ENCODE results near the gene MYO7B. TPM values are rescaled to one million over a fixed set of nuclear protein-coding genes. Genes with fewer than 3 reads are reported as not detected.

The MYO7B gene
- total RNA-seq, 1 donor from 2014 or later: 1.3 TPM

DNA sequence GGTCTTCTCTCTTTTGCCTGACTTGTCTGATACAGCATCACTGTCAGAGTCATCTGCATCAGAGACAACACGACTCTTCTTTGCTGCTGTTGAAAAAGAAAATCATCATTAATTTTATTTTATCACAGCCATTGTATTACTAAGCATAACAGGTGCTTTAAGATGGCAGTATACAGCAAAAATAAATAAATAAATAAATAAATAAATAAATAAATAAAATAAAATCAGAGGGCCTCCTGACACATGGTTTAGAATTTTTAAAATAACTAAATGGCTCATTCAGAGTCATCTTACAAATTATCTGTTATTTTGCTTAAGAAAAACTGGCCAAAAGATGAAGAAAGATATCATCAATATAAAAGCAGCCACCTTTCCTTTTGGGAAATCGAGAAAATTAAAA is 32.0 kb upstream of the MYO7B start:
- Histone ChIP-seq H3K9me3 (no peaks in the 10 kb centered on the region), H3K27me3 (no peaks in the 10 kb centered on the region), H3K4me1 (peaks cover 0 to 8% of the 10 kb centered on the region in 2 donors), H3K4me3 (no peak overlapping the region), H3K36me3 (peaks cover 46 to 60% of the 10 kb centered on the region in 2 donors), H3K27ac (no peak overlapping the region)
- intact Hi-C loops (cut with DNase I): no loop called here
- no peak for DNase-seq (ENCODE audit: low spot score in 2 of 2)
- no peak for TF ChIP-seq CTCF (IDR thresholded peaks at IDR 0.05)

DNA sequence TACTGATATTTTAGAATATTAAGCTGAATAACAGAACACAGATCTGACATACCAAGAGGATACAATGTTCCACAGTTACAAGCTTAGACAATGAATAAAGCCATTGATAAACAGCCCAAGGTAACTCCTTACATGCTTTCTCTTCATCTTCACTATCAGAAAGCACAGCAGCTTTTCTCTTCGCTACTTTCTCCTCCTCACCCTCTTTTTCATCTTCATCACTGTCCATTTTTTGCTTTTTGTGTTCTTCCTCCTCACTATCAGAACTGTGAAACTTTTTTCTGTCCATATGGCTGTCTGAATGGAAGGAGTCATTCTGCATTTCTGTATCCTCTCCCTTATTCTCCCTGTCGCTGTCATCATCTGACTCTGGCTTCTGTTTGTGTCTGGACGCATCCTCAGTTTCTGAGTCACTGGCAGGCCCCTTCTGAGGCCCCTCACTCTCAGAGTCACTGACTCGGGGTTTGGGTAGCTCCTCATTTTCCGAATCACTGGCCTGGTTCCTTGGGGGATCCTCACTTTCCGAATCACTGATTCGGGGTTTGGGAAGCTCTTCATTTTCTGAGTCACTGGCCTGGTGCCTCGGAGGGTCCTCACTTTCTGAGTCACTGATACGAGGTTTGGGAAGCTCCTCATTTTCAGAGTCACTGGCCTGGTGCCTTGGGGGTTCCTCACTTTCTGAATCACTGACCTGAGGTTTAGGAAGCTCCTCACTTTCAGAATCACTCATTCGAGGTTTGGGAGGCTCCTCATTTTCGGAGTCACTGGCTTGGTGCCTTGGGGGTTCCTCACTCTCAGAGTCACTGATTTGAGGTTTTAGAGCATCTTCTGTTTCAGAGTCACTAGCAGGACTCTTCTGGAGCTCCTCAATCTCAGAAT is 30.7 kb upstream of the MYO7B start:
- no peaks in the 10 kb centered on the region for H3K27me3 ChIP-seq
- H3K36me3 ChIP-seq: peaks cover 39 to 50% of the 10 kb centered on the region in 2 donors
- no peak for TF ChIP-seq CTCF (IDR thresholded peaks at IDR 0.05)
- H3K4me1 ChIP-seq: peaks cover 0 to 16% of the 10 kb centered on the region in 2 donors
- DNase-seq (ENCODE audit: low spot score in 2 of 2): no peak
- intact Hi-C loops (cut with DNase I): loop anchor here (5.0 kb wide), 3 partner anchors 117 to 308 kb away; partner anchors contain the start of genes GPR17, MAP3K2 and WDR33
- no peak overlapping the region for H3K4me3 ChIP-seq
- no peaks in the 10 kb centered on the region for H3K9me3 ChIP-seq
- H3K27ac ChIP-seq: no peak overlapping the region

GRCh38 chr2:127506510-127506909 is 29.0 kb upstream of the MYO7B start:
- peaks cover 32 to 36% of the 10 kb centered on the region in 2 donors for H3K36me3 ChIP-seq
- peaks cover 0 to 16% of the 10 kb centered on the region in 2 donors for H3K4me1 ChIP-seq
- no peaks in the 10 kb centered on the region for H3K27me3 ChIP-seq
- no peak overlapping the region for H3K4me3 ChIP-seq
- no peaks in the 10 kb centered on the region for H3K9me3 ChIP-seq
- H3K27ac ChIP-seq: no peak overlapping the region
- DNase-seq (ENCODE audit: low spot score in 2 of 2): no peak
- no peak for TF ChIP-seq CTCF (IDR thresholded peaks at IDR 0.05)
- intact Hi-C loops (cut with DNase I): loop anchor here (5.0 kb wide), 3 partner anchors 119 to 306 kb away; partner anchors contain the start of genes GPR17, MAP3K2 and WDR33

GRCh38 chr2:127508023-127508630 is 27.4 kb upstream of the MYO7B start:
- Histone ChIP-seq H3K36me3 (peaks cover 19 to 20% of the 10 kb centered on the region in 2 donors), H3K4me3 (no peak overlapping the region), H3K27ac (peak overlapping the region; percentile 45 to 48), H3K4me1 (peaks cover 0 to 16% of the 10 kb centered on the region in 2 donors), H3K9me3 (no peaks in the 10 kb centered on the region), H3K27me3 (no peaks in the 10 kb centered on the region)
- intact Hi-C loops (cut with DNase I): loop anchor here (1.0 to 5.0 kb wide), 6 partner anchors 18 to 304 kb away; partner anchors contain the start of genes GPR17, IWS1, MAP3K2 and SFT2D3
- DNase-seq (ENCODE audit: low spot score in 2 of 2): no peak
- no peak for TF ChIP-seq CTCF (IDR thresholded peaks at IDR 0.05)

GRCh38 chr2:127508631-127509034 is 26.9 kb upstream of the MYO7B start:
- no peak for TF ChIP-seq CTCF (IDR thresholded peaks at IDR 0.05)
- intact Hi-C loops (cut with DNase I): loop anchor here (1.0 to 5.0 kb wide), 6 partner anchors 18 to 304 kb away; partner anchors contain the start of genes GPR17, IWS1, MAP3K2 and SFT2D3
- peak; percentile 57 to 94 for DNase-seq (ENCODE audit: low spot score in 2 of 2)
- H3K4me1 ChIP-seq: peaks cover 0 to 16% of the 10 kb centered on the region in 2 donors
- H3K36me3 ChIP-seq: peaks cover 16 to 17% of the 10 kb centered on the region in 2 donors
- H3K27ac ChIP-seq: peak overlapping the region; percentile 59 to 78
- no peak overlapping the region for H3K4me3 ChIP-seq
- H3K9me3 ChIP-seq: no peaks in the 10 kb centered on the region
- no peaks in the 10 kb centered on the region for H3K27me3 ChIP-seq
